AG04450 (cell line): ENCODE data around the gene IGFN1. TPM values are rescaled to one million over a fixed set of nuclear protein-coding genes. Genes with fewer than 3 reads are reported as not detected.

Experiments
- CTCF ChIA-PET: fragments of 300-600, 350-600 bp; formaldehyde crosslinking; extraction: SDS; loops from one replicate; lab custom pipeline; 2022; ENCODE audit warnings: antibody characterized with exemption, inconsistent platforms; lab: Charles Lee
- POLR2A ChIA-PET: fragments of 350-600 bp; formaldehyde crosslinking; extraction: SDS; loops from one replicate; lab custom pipeline; 2021; ENCODE audit warnings: antibody characterized with exemption, inconsistent platforms; lab: Yijun Ruan, JAX
- DNase-seq: peaks from one replicate; pipeline ENCODE4 v3.0.0-alpha.2; 2011; ENCODE audit warnings: low read depth, low spot score
- H3K27ac ChIP-seq: one replicate; pipeline ENCODE4 v1.5.1; 2012; ENCODE audit warnings: low read depth, low read length, control low read depth
- H3K27me3 ChIP-seq: one replicate; pipeline ENCODE4 v1.6.0; 2012; ENCODE audit warnings: low read length; ENCODE audit not compliant: control insufficient read depth, insufficient read depth
- H3K4me3 ChIP-seq: 2 replicates; pipeline ENCODE4 v1.5.1; 2011; ENCODE audit warnings: mild to moderate bottlenecking, low read depth, low read length, control low read depth
- H3K9me3 ChIP-seq: 2 replicates; pipeline ENCODE4 v1.5.1; 2012; ENCODE audit warnings: low read length; ENCODE audit not compliant: control insufficient read depth, insufficient read depth
- CTCF ChIP-seq: IDR thresholded peaks from 2 replicates; pipeline ENCODE4 v1.5.1; 2011; ENCODE audit warnings: low read depth, low read length, control low read depth, inconsistent platforms
- polyA plus RNA-seq: library from polyadenylated mRNA; depleted of rRNA; stranded (reverse); fragments of >200 nt; gene quantifications from 2 replicates; pipeline ENCODE4 v1.2.3, GENCODE V29; 2011

Gene IGFN1
- polyA plus RNA-seq, 1 experiment, result not detected

GRCh38 chr1:201145816-201146215 is 44.8 kb upstream of the IGFN1 start:
- ChIA-PET CTCF (no interaction called here), POLR2A (no interaction called here)
- DNase-seq, result no peak
- H3K27ac ChIP-seq, result no peak overlapping the region
- TF ChIP-seq CTCF, result no peak
- H3K4me3 ChIP-seq, result no peak overlapping the region
- no peaks in the 10 kb centered on the region for H3K9me3 ChIP-seq
- no peaks in the 10 kb centered on the region for H3K27me3 ChIP-seq

GRCh38 chr1:201146626-201147390 is 43.8 kb upstream of the IGFN1 start:
- Histone ChIP-seq H3K9me3 (no peaks in the 10 kb centered on the region), H3K4me3 (no peak overlapping the region), H3K27me3 (no peaks in the 10 kb centered on the region), H3K27ac (no peak overlapping the region)
- POLR2A ChIA-PET, result no interaction called here
- CTCF ChIA-PET, result interaction anchor here (0.8 to 1.1 kb wide), 2 partner anchors 11 to 28 kb away, joined by 3 read pairs; no protein-coding TSS in a partner anchor
- TF ChIP-seq CTCF, result no peak
- no peak for DNase-seq

- DNase-seq, result no peak
- Histone ChIP-seq H3K27ac (no peak overlapping the region), H3K27me3 (no peaks in the 10 kb centered on the region), H3K4me3 (no peak overlapping the region), H3K9me3 (no peaks in the 10 kb centered on the region)
- CTCF ChIA-PET, result interaction anchor here (0.8 to 1.1 kb wide), 2 partner anchors 10 to 28 kb away, joined by 3 read pairs; no protein-coding TSS in a partner anchor
- POLR2A ChIA-PET, result no interaction called here
- no peak for TF ChIP-seq CTCF
These were observed 43.1 kb upstream of the IGFN1 start for GRCh38 chr1:201147396-201148015.

- Histone ChIP-seq H3K27me3 (no peaks in the 10 kb centered on the region), H3K4me3 (no peak overlapping the region), H3K9me3 (no peaks in the 10 kb centered on the region), H3K27ac (no peak overlapping the region)
- peak; percentile 41 for TF ChIP-seq CTCF
- POLR2A ChIA-PET, result interaction anchor here (0.9 kb wide), 1 partner anchor 18 kb away, joined by 3 read pairs; no protein-coding TSS in a partner anchor
- CTCF ChIA-PET, result interaction anchor here (1.2 to 2.8 kb wide), 2 partner anchors 9 to 12 kb away, joined by 4 to 8 read pairs; no protein-coding TSS in a partner anchor
- DNase-seq, result no peak
These were observed 41.2 kb upstream of the IGFN1 start for GRCh38 chr1:201149400-201149799.
